ENCODE data around the gene MYB.

Gene MYB

DNA sequence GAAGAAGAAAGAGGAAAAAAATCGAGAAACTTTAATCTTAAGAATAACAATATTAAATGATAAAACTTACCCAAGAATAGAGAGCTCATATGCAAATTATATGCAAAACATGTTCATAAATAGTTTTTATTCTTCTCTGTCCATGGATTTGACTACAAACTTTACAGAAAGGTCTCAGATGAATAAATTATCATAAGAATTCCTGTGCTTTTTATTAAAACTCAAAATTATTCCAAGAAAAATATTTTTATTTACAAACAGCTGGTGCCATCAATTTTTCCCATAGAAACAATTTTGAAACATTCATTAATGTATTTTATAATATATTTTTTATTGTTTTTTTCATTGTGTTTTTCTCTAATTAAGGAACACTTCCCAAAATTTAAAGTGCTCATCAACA lies 12.1 kb downstream of the MYB start:
- no peak overlapping the region for H3K27ac ChIP-seq (ENCODE audit: low read length)
- H3K4me1 ChIP-seq (ENCODE audit: insufficient read depth, low read length): no peaks in the 10 kb centered on the region
- peaks cover 71% of the 10 kb centered on the region for H3K36me3 ChIP-seq (ENCODE audit: insufficient read depth, low read depth, low read length)
- H3K9ac ChIP-seq (ENCODE audit: low read depth, low read length): no peak overlapping the region
- H3K27me3 ChIP-seq (ENCODE audit: insufficient read depth, low read length): no peaks in the 10 kb centered on the region
- no peaks in the 10 kb centered on the region for H3K9me3 ChIP-seq (ENCODE audit: insufficient read depth, low read depth, low read length)
- no peak overlapping the region for H3K4me3 ChIP-seq (ENCODE audit: low read length)

GRCh38 chr6:135195041-135195440 lies 13.9 kb downstream of the MYB start:
- no peak overlapping the region for H3K27ac ChIP-seq (ENCODE audit: low read length)
- H3K27me3 ChIP-seq (ENCODE audit: insufficient read depth, low read length): no peaks in the 10 kb centered on the region
- no peak overlapping the region for H3K9ac ChIP-seq (ENCODE audit: low read depth, low read length)
- no peak overlapping the region for H3K4me3 ChIP-seq (ENCODE audit: low read length)
- H3K36me3 ChIP-seq (ENCODE audit: insufficient read depth, low read depth, low read length): peaks cover 81% of the 10 kb centered on the region
- H3K9me3 ChIP-seq (ENCODE audit: insufficient read depth, low read depth, low read length): no peaks in the 10 kb centered on the region
- no peaks in the 10 kb centered on the region for H3K4me1 ChIP-seq (ENCODE audit: insufficient read depth, low read length)

DNA sequence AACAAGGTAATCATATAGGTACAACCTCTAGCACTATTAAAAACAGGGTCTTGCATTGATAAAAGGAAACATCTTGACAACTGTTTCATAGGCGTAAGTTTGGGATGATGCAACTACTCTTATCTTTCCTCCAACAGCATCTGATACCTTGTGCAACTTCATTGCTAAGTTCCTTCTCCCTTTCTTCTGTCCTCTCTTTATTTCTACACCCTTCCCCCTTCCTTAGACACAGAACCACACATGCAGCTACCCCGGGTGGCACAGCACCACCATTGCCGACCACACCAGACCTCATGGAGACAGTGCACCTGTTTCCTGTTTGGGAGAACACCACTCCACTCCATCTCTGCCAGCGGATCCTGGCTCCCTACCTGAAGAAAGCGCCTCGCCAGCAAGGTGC lies 14.4 kb downstream of the MYB start:
- H3K27ac ChIP-seq (ENCODE audit: low read length): no peak overlapping the region
- peaks cover 85% of the 10 kb centered on the region for H3K36me3 ChIP-seq (ENCODE audit: insufficient read depth, low read depth, low read length)
- H3K9ac ChIP-seq (ENCODE audit: low read depth, low read length): no peak overlapping the region
- no peaks in the 10 kb centered on the region for H3K27me3 ChIP-seq (ENCODE audit: insufficient read depth, low read length)
- H3K4me3 ChIP-seq (ENCODE audit: low read length): no peak overlapping the region
- H3K4me1 ChIP-seq (ENCODE audit: insufficient read depth, low read length): no peaks in the 10 kb centered on the region
- no peaks in the 10 kb centered on the region for H3K9me3 ChIP-seq (ENCODE audit: insufficient read depth, low read depth, low read length)

GRCh38 chr6:135196739-135197510 lies 15.8 kb downstream of the MYB start:
- H3K36me3 ChIP-seq (ENCODE audit: insufficient read depth, low read depth, low read length): peaks cover 79% of the 10 kb centered on the region
- no peak overlapping the region for H3K9ac ChIP-seq (ENCODE audit: low read depth, low read length)
- H3K27ac ChIP-seq (ENCODE audit: low read length): no peak overlapping the region
- no peaks in the 10 kb centered on the region for H3K4me1 ChIP-seq (ENCODE audit: insufficient read depth, low read length)
- no peak overlapping the region for H3K4me3 ChIP-seq (ENCODE audit: low read length)
- H3K9me3 ChIP-seq (ENCODE audit: insufficient read depth, low read depth, low read length): no peaks in the 10 kb centered on the region
- H3K27me3 ChIP-seq (ENCODE audit: insufficient read depth, low read length): no peaks in the 10 kb centered on the region

GRCh38 chr6:135202836-135203235 lies 21.7 kb downstream of the MYB start:
- H3K9me3 ChIP-seq (ENCODE audit: insufficient read depth, low read depth, low read length): no peaks in the 10 kb centered on the region
- no peak overlapping the region for H3K9ac ChIP-seq (ENCODE audit: low read depth, low read length)
- no peaks in the 10 kb centered on the region for H3K27me3 ChIP-seq (ENCODE audit: insufficient read depth, low read length)
- H3K4me1 ChIP-seq (ENCODE audit: insufficient read depth, low read length): no peaks in the 10 kb centered on the region
- no peak overlapping the region for H3K4me3 ChIP-seq (ENCODE audit: low read length)
- peaks cover 54% of the 10 kb centered on the region for H3K36me3 ChIP-seq (ENCODE audit: insufficient read depth, low read depth, low read length)
- no peak overlapping the region for H3K27ac ChIP-seq (ENCODE audit: low read length)

DNA sequence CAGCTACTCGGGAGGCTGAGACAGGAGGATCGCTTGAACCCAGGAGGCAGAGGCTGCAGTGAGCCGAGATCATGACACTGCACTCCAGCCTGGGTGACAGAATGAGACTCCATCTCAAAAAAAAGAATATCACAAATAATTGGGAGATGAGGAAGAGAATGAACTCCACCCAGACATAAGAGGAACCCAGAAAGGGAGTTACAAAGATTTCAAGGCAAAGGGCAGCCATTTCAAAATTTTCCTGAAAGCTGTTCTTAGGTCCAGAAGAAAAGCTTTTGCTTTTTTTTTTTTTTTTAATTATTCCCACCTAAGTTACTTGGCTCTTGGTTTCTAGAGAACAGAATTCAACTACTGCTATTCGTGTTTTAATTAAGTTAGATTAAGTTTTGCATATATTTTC lies 23.8 kb downstream of the MYB start:
- H3K9ac ChIP-seq (ENCODE audit: low read depth, low read length): no peak overlapping the region
- H3K27ac ChIP-seq (ENCODE audit: low read length): no peak overlapping the region
- no peak overlapping the region for H3K4me3 ChIP-seq (ENCODE audit: low read length)
- H3K9me3 ChIP-seq (ENCODE audit: insufficient read depth, low read depth, low read length): no peaks in the 10 kb centered on the region
- no peaks in the 10 kb centered on the region; the same call in 1 of the 2 replicates for H3K4me1 ChIP-seq (ENCODE audit: insufficient read depth, low read length)
- no peaks in the 10 kb centered on the region for H3K27me3 ChIP-seq (ENCODE audit: insufficient read depth, low read length)
- peaks cover 40% of the 10 kb centered on the region for H3K36me3 ChIP-seq (ENCODE audit: insufficient read depth, low read depth, low read length)

DNA sequence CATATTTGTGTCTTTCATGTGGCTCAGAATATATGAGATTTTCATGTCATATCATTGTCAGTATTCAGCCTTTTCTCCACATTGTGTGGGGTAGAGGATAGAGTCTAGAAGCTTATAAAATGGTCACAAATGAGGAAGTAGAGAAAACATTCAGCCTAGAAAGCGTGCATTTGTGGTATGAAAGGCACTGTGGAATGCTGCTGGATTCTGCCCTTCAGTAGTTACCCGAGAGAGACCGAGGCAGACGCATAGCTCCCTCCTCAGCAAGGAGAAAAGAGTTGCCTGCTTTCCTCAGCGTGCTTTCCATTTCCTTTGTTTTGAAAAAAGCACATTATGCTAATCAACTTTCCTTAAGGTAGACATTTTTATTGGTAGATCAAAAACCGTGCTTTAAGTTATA lies 28.7 kb downstream of the MYB start:
- Histone ChIP-seq H3K27me3 (ENCODE audit: insufficient read depth, low read length) (no peaks in the 10 kb centered on the region), H3K9ac (ENCODE audit: low read depth, low read length) (no peak overlapping the region), H3K27ac (ENCODE audit: low read length) (no peak overlapping the region), H3K9me3 (ENCODE audit: insufficient read depth, low read depth, low read length) (no peaks in the 10 kb centered on the region), H3K4me3 (ENCODE audit: low read length) (no peak overlapping the region), H3K36me3 (ENCODE audit: insufficient read depth, low read depth, low read length) (peaks cover 14% of the 10 kb centered on the region), H3K4me1 (ENCODE audit: insufficient read depth, low read length) (peaks cover 5% of the 10 kb centered on the region; the same call in 1 of the 2 replicates)

DNA sequence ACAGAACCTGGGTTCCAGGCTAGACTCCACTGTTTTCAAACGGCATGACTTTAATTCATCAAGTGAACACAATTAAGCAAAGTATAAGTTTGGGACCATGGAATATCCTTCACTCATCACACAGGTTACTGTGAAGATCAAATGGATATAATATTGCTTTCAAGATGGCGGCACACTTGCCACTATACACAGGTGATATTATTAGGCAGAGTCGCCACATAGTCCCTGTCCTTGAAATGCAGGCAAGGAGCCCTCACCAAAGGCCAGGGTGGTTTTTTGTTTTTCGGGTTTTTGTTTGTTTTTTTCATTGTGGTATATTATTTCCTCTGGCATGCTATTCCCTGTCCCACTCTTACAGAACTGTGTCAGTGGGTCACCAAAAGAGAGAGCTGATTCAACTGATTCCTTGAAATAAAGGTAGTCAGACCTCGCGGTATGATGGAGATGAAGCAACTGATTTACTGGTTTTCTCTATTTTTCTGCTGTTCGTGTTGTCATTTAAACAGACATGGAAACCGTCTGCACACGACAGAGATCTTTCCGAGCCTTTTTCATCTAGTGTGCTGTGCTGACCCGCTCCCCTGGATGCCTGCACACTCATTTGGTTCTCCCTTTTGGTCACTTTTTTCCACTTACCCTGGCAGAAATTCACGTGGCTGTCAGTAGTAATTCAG lies 29.7 kb downstream of the MYB start:
- no peaks in the 10 kb centered on the region for H3K9me3 ChIP-seq (ENCODE audit: insufficient read depth, low read depth, low read length)
- no peak overlapping the region for H3K9ac ChIP-seq (ENCODE audit: low read depth, low read length)
- H3K27me3 ChIP-seq (ENCODE audit: insufficient read depth, low read length): no peaks in the 10 kb centered on the region
- peaks cover 7% of the 10 kb centered on the region; the same call in 1 of the 2 replicates for H3K36me3 ChIP-seq (ENCODE audit: insufficient read depth, low read depth, low read length)
- no peak overlapping the region for H3K27ac ChIP-seq (ENCODE audit: low read length)
- no peak overlapping the region for H3K4me3 ChIP-seq (ENCODE audit: low read length)
- peaks cover 7% of the 10 kb centered on the region for H3K4me1 ChIP-seq (ENCODE audit: insufficient read depth, low read length)

- Histone ChIP-seq H3K4me1 (ENCODE audit: insufficient read depth, low read length) (peaks cover 9% of the 10 kb centered on the region), H3K27me3 (ENCODE audit: insufficient read depth, low read length) (no peaks in the 10 kb centered on the region), H3K27ac (ENCODE audit: low read length) (no peak overlapping the region), H3K4me3 (ENCODE audit: low read length) (no peak overlapping the region), H3K36me3 (ENCODE audit: insufficient read depth, low read depth, low read length) (peaks cover 7% of the 10 kb centered on the region; the same call in 1 of the 2 replicates), H3K9ac (ENCODE audit: low read depth, low read length) (no peak overlapping the region), H3K9me3 (ENCODE audit: insufficient read depth, low read depth, low read length) (no peaks in the 10 kb centered on the region)
Observed at GRCh38 chr6:135211306-135211702, 30.2 kb downstream of the MYB start.

DNA sequence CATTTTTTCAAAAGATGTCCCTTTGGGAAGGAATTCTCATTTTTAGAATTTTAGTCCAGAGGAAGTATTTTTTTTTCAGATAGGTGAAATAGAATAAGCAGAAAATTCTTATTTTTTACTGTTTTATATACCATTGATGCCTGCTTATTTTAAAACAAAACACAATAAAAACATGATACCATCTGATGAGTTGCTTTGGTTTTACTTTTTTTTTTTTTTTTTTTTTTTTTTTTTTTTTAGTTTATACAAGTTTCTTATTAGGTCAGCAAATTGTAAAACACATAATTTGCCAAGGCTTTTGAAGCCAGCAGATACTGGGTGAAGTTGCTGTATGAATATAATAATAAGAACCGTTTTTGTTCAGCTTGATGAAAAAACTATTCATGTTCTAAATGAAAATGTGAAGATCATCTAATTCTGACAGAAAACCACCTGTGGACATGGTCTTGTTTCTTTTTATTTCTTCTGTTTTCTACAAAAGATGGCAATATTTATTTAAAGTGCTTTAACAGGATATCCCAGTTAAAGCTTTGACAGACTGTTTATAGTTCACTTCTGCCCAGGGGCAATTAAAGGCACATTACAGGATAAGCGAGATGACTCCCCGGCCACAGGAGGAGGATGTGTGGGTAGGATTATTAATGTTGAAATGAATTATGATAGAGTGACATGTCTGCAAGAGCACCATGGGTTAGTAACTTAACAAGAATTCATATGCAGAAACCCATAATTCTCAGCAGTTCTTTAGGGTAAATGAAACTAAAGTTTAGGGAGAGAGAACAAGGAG lies 31.1 kb downstream of the MYB start:
- Histone ChIP-seq H3K36me3 (ENCODE audit: insufficient read depth, low read depth, low read length) (peaks cover 7% of the 10 kb centered on the region; the same call in 1 of the 2 replicates), H3K27me3 (ENCODE audit: insufficient read depth, low read length) (no peaks in the 10 kb centered on the region), H3K4me1 (ENCODE audit: insufficient read depth, low read length) (peaks cover 9% of the 10 kb centered on the region), H3K27ac (ENCODE audit: low read length) (no peak overlapping the region), H3K9me3 (ENCODE audit: insufficient read depth, low read depth, low read length) (no peaks in the 10 kb centered on the region), H3K4me3 (ENCODE audit: low read length) (no peak overlapping the region), H3K9ac (ENCODE audit: low read depth, low read length) (no peak overlapping the region)

DNA sequence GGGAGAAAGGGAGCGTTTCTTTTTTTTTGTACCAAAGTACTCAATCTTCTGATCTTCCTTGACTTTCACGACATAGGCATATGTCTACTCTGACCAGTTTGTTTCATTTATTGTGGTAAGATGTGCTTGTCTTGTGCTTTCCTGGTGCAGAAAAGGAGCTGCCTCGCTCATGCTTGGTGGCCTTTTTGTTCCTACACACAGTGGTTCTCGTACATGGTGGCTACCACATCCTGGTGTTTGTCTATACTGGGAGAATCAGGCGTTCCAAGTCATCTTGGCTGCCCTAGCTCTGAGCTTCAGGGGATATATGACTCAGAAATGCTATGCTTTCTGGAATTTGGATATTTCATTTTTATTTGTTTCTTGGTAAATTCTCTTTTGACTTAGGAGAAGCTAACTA lies 31.8 kb downstream of the MYB start:
- Histone ChIP-seq H3K9me3 (ENCODE audit: insufficient read depth, low read depth, low read length) (no peaks in the 10 kb centered on the region), H3K4me3 (ENCODE audit: low read length) (no peak overlapping the region), H3K4me1 (ENCODE audit: insufficient read depth, low read length) (peaks cover 9% of the 10 kb centered on the region), H3K9ac (ENCODE audit: low read depth, low read length) (no peak overlapping the region), H3K27me3 (ENCODE audit: insufficient read depth, low read length) (no peaks in the 10 kb centered on the region), H3K36me3 (ENCODE audit: insufficient read depth, low read depth, low read length) (peaks cover 7% of the 10 kb centered on the region; the same call in 1 of the 2 replicates), H3K27ac (ENCODE audit: low read length) (no peak overlapping the region)
